SU-DHL-6 (cell line): Measurements from ENCODE around the gene HOXC12.

ENCODE experiments used
- H2AFZ ChIP-seq: fragments of 200-600 bp; sonication (generic); 2 replicates; pipeline ENCODE4 v1.6.1; 2014; ENCODE audit warnings: low read depth, mild to moderate bottlenecking, moderate library complexity, mixed read lengths, antibody characterized with exemption, low read length; ENCODE audit not compliant: severe bottlenecking
- H3F3A ChIP-seq: fragments of 200-600 bp; shearing (Covaris generic); 2 replicates; pipeline ENCODE4 v1.6.0; 2016; ENCODE audit warnings: antibody characterized with exemption, mild to moderate bottlenecking; ENCODE audit not compliant: insufficient read depth
- H3K27ac ChIP-seq: fragments of 200-600 bp; sonication (generic); 2 replicates; pipeline ENCODE4 v1.5.1; 2016; ENCODE audit warnings: low read depth, mild to moderate bottlenecking, low read length, moderate library complexity, mixed read lengths
- H3K27me3 ChIP-seq: fragments of 200-600 bp; sonication (generic), shearing (Covaris generic); 2 replicates; pipeline ENCODE4 v1.6.0; 2014; ENCODE audit warnings: mild to moderate bottlenecking, low read length
- H3K36me3 ChIP-seq: fragments of 200-600 bp; sonication (generic); 2 replicates; pipeline ENCODE4 v1.6.1; 2014; ENCODE audit warnings: mild to moderate bottlenecking, low read length, mixed read lengths
- H3K4me2 ChIP-seq: fragments of 300-600, 200-600 bp; shearing (Covaris generic), sonication (generic); 2 replicates; pipeline ENCODE4 v1.6.0; 2014; ENCODE audit warnings: low read length, low read depth, mild to moderate bottlenecking; ENCODE audit not compliant: poor library complexity, severe bottlenecking
- H3K4me3 ChIP-seq: fragments of 200-600 bp; sonication (generic); 2 replicates; pipeline ENCODE4 v1.5.1; 2014; ENCODE audit warnings: antibody characterized with exemption, low read length, mild to moderate bottlenecking, mixed read lengths; ENCODE audit not compliant: insufficient read depth, poor library complexity, severe bottlenecking
- H3K79me2 ChIP-seq: fragments of 200-600 bp; sonication (generic); 2 replicates; pipeline ENCODE4 v1.6.1; 2014; ENCODE audit warnings: mild to moderate bottlenecking, low read length, moderate library complexity; ENCODE audit not compliant: insufficient read depth
- H3K9ac ChIP-seq: fragments of 200-600 bp; sonication (generic); 2 replicates; pipeline ENCODE4 v1.7.0; 2014; ENCODE audit warnings: mild to moderate bottlenecking, low read length
- H3K9me2 ChIP-seq: fragments of 200-600 bp; sonication (generic); replicated peaks from 2 replicates; pipeline ENCODE4 v1.6.1; 2014; ENCODE audit warnings: low read length; ENCODE audit not compliant: insufficient read depth
- H3K9me3 ChIP-seq: fragments of 200-600 bp; sonication (generic); 2 replicates; pipeline ENCODE4 v1.6.1; 2014; ENCODE audit warnings: low read length, mixed read lengths; ENCODE audit not compliant: insufficient read depth
- H4K20me1 ChIP-seq: fragments of 200-600 bp; sonication (generic); 2 replicates; pipeline ENCODE4 v1.6.1; 2014; ENCODE audit warnings: low read depth, mild to moderate bottlenecking, antibody characterized with exemption, low read length, moderate library complexity, mixed read lengths
- CTCF ChIP-seq: fragments of 200-600 bp; sonication (generic); IDR thresholded peaks from one replicate; pipeline ENCODE4 v1.5.1; 2017; ENCODE audit warnings: antibody characterized with exemption, mild to moderate bottlenecking, low read length, moderate library complexity; ENCODE audit not compliant: insufficient read depth, poor library complexity, severe bottlenecking
- EZH2phosphoT487 ChIP-seq: fragments of 200-600 bp; sonication (generic), shearing (Covaris generic); conservative IDR thresholded peaks from 2 replicates; pipeline ENCODE4 v1.6.1; 2018; ENCODE audit warnings: mild to moderate bottlenecking, antibody characterized with exemption, low read length, moderate library complexity, mixed read lengths

HOXC12 gene

GRCh38 chr12:53966385-53967133, 11.9 kb downstream of the HOXC12 start:
- Histone ChIP-seq H3K9me2 (no peaks in the 10 kb centered on the region), H4K20me1 (no peaks in the 10 kb centered on the region), H3F3A (no peaks in the 10 kb centered on the region), H3K79me2 (no peaks in the 10 kb centered on the region), H3K4me3 (no peak overlapping the region), H2AFZ (no peak overlapping the region), H3K27ac (no peak overlapping the region), H3K4me2 (no peak overlapping the region), H3K9me3 (no peaks in the 10 kb centered on the region), H3K27me3 (0 out of 2 replicates have a peak, but pooled peaks cover 4% of the 10 kb centered on the region), H3K9ac (no peak overlapping the region), H3K36me3 (no peaks in the 10 kb centered on the region)
- no peak for TF ChIP-seq CTCF
- no peak for TF ChIP-seq EZH2phosphoT487

- no peaks in the 10 kb centered on the region for H3K36me3 ChIP-seq
- H3K9me2 ChIP-seq: no peaks in the 10 kb centered on the region
- no peak overlapping the region for H2AFZ ChIP-seq
- H4K20me1 ChIP-seq: no peaks in the 10 kb centered on the region
- no peak overlapping the region for H3K4me3 ChIP-seq
- no peak overlapping the region for H3K27ac ChIP-seq
- H3K9me3 ChIP-seq: no peaks in the 10 kb centered on the region
- no peak overlapping the region for H3K4me2 ChIP-seq
- no peaks in the 10 kb centered on the region for H3F3A ChIP-seq
- no peak for TF ChIP-seq CTCF
- no peak for TF ChIP-seq EZH2phosphoT487
- 0 out of 2 replicates have a peak, but pooled peaks cover 4% of the 10 kb centered on the region for H3K27me3 ChIP-seq
- H3K79me2 ChIP-seq: no peaks in the 10 kb centered on the region
- H3K9ac ChIP-seq: no peak overlapping the region
These were observed 12.8 kb downstream of the HOXC12 start for GRCh38 chr12:53967421-53967925.

GRCh38 chr12:53968214-53969127, 13.8 kb downstream of the HOXC12 start:
- no peak overlapping the region for H3K27ac ChIP-seq

More at GRCh38 chr12:53968214-53969127, 13.8 kb downstream of the HOXC12 start:
- H3K79me2 ChIP-seq: no peaks in the 10 kb centered on the region
- no peaks in the 10 kb centered on the region for H3K9me2 ChIP-seq
- H2AFZ ChIP-seq: no peak overlapping the region
- H4K20me1 ChIP-seq: no peaks in the 10 kb centered on the region
- H3K4me3 ChIP-seq: no peak overlapping the region
- no peaks in the 10 kb centered on the region for H3F3A ChIP-seq
- no peak overlapping the region for H3K4me2 ChIP-seq
- H3K9me3 ChIP-seq: no peaks in the 10 kb centered on the region
- TF ChIP-seq EZH2phosphoT487 (no peak), CTCF (no peak)
- no peaks in the 10 kb centered on the region for H3K36me3 ChIP-seq
- no peak overlapping the region for H3K9ac ChIP-seq
- 0 out of 2 replicates have a peak, but pooled peaks cover 4% of the 10 kb centered on the region for H3K27me3 ChIP-seq
